ENCODE measurements around the gene ENTPD8. TPM values are rescaled to one million over a fixed set of nuclear protein-coding genes. Genes with fewer than 3 reads are reported as not detected.
"Not testable (repeated sequence)": the region's sequence is repeated elsewhere in the genome, so short reads cannot be mapped to it uniquely, and the experiment has no call there.

Gene ENTPD8
- total RNA-seq, 2 experiments from 2014 or later: not detected

- CTCF ChIA-PET, POLR2A ChIA-PET: not testable (repeated sequence)
Observed at GRCh38 chr9:137451264-137452005, 10.3 kb upstream of the ENTPD8 start.

GRCh38 chr9:137450539-137451222 is 9.5 kb upstream of the ENTPD8 start:
- CTCF ChIA-PET, POLR2A ChIA-PET: not testable (repeated sequence)

- ChIA-PET CTCF (interaction anchor here (1.2 kb wide), 1 partner anchor 27 kb away, joined by 3 read pairs; the partner anchor contains the start of genes EXD3 and NOXA1), POLR2A (no interaction called here)
Observed at GRCh38 chr9:137449931-137450538, 8.9 kb upstream of the ENTPD8 start.

DNA sequence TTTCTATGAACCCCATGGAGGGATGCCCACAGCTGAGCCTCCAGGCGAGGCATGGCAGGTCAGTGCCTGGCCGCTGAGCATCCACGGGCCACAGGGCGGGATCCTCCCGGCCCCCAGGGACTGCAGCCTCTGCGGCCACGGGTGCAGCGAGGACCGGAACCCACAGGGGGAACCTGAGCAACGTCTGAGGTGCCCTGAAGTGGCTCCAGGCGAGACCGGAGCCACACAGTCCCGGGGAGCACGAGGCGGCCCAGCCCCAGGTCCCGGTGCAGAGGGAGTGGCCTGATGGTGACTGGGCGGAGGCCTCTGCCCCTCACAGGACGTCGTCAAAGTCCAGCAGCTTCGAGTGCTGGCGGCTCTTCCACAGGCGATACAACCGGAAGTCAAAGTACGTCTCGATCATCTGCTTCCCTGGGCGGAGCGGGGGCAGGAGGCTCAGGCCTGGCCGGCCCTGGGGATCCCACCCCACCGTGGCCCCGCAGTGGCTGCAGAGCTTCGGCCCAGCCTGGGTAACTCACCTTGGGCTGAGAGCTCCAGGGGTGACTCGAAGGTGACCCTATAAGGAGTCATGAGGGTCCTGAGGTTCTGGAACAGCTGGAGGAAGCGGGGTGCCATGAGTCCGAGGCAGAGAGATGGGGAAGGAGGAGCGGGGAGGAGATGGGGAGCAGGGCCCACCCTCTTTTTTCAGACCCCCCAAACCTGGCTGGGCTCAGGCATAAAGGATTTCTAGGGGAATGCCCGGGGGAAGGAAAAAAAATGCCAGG is 8.1 kb upstream of the ENTPD8 start:
- POLR2A ChIA-PET: no interaction called here
- CTCF ChIA-PET: interaction anchor here (1.2 kb wide), 1 partner anchor 26 kb away, joined by 3 read pairs; the partner anchor contains the start of genes EXD3 and NOXA1

DNA sequence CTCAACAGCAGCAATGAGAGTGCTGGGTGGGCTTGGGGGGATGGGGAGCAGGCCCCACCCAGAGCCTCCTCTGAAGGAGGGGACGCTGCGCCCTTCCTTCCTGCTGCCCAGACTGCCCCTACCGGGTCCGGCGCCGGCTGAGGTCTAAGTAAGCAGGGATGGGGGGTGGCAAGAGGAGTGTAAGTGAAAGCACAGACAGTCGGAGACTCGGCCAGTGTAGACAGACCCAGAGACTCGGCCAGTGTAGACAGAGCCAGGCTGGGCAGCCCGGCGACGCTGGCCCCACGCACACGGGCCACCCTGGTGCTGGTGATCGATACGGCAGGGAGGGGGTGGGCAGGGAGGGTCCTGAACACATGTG is 7.4 kb upstream of the ENTPD8 start:
- ChIA-PET POLR2A (interaction anchor here (0.6 kb wide), 1 partner anchor 11 kb away, joined by 3 read pairs; the partner anchor contains the start of gene NSMF), CTCF (no interaction called here)

DNA sequence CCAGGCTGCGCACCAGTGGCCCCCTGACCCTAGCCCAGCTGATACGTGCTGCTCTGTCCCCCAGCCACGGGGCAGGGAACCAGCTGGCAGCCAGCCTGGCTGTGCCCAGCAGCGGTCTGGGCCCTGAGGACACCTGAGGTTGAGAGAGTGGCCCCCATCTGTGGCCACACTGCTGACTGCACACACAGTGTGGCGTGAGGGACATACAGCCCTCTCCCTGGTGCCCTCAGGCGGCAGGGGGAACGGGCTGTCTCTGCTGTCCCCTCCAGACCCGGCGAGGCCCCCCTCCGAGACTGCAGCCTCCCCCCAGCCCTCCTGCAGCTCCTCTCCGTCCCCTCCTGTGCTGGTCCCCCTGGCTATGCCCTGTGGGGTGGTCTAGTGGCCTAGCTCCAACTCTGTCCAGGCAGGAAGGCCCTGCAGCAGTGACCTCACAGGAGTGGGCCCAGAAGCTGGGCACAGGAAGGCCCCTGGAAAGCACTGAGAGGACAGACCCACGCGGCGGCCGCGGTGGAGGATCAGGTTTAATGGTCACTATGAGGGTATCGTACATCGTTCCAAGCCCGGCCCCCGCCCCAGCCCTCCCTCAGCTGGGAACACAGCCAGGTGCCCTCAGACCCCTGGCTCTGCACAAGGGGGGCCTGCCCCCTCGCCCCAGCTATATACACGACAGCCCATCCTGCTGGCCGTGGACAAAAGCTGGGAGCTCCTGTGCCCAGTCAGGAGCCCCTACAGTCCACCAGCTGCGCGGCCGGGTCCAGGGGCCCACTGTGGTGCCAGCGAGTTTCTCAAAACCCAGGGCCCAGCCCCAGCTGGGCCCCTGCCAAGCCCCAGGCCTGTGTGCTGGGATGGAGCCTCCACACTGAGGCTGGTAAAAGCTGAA is 6.8 kb upstream of the ENTPD8 start:
- ChIA-PET POLR2A (interaction anchor here (0.6 kb wide), 1 partner anchor 11 kb away, joined by 3 read pairs; the partner anchor contains the start of gene NSMF), CTCF (interaction anchor here (0.6 kb wide), 1 partner anchor 104 kb away, joined by 3 read pairs; no protein-coding TSS in a partner anchor)

DNA sequence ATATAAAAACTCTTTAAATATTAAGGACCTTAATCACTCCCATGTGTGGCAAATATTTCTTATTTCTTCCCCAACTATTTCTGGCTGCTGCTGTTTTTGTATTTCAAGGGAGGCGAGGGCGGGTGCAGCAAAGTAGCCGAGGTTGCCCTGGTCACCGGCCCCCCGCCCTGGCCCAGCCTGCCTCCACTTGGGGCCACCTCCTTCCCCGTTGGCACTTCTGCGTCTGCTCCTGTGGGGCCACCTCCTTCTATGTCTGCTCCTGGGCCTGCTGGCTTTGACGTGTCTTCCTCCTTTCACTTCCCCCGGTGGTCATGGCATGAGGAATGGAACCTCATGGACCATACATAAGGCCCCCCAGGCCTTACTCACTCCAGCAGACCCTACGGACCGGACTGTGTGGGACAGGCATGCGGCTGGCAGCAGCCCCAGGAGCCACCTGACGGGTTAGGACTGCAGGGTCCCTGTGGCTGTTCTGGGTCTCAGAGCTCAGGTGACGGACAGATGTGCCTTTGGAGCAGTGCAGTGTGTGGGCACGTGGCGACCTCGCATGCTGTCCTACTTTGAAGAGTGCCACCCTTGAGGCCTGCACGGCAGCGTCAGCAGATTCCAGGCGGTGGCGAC is 5.8 kb upstream of the ENTPD8 start:
- POLR2A ChIA-PET: no interaction called here
- CTCF ChIA-PET: no interaction called here

DNA sequence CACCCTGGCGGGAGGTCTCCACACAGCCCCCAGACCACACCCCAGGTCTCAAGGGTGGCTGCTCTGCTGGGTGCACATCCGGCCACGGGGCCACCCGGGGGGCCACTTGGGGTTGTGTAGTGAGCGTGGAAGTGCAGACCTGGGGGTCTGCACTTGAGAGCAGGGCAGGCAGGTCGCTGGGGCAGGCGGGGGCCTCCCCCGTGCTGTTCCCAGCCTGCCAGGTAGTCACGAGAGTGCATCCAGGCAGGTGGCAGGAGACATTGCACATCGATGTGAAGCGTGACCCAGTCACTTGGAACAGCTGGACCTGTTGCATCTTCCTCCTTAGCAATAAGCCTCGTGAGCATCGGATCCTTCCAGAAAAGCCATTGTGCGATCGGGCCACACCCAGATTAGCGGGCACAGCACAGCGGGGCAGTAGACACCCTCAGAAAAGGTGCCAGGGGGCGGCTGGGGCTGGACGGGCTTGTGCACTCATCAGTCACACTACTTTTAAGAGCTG is 4.8 kb upstream of the ENTPD8 start:
- ChIA-PET POLR2A (no interaction called here), CTCF (interaction anchor here (1.1 to 1.5 kb wide), 4 partner anchors 9 to 145 kb away, joined by 3 to 6 read pairs (median 3); no protein-coding TSS in a partner anchor)

DNA sequence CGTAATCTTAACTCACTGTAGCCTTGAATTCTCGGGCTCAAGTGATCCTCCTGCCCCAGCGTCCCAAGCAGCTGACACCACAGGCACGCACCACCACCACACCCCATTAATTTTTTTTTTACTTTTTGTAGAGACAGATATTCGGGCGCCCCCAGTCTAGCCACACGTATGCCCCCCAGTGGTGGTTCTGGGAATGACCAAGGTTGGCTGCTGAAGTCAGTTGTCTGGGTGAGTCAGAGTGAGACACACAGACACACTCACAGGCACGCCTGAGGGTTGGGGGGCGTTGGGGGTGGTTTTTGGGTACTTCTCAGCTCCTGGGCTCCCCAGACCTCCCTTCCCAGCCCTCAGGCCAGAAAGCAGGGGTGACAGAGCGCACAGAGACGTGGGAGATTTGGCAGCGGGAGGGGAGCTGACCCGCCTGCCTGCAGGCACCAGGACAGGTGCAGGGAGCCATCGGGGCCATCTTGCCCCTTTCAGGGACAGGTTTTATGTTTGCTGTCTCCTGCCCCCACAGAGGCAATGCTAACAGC is 4.2 kb upstream of the ENTPD8 start:
- ChIA-PET CTCF (interaction anchor here (0.6 to 1.5 kb wide), 8 partner anchors 10 to 314 kb away, joined by 3 to 6 read pairs (median 3); no protein-coding TSS in a partner anchor), POLR2A (no interaction called here)

GRCh38 chr9:137444106-137444790 is 3.1 kb upstream of the ENTPD8 start:
- POLR2A ChIA-PET: no interaction called here
- CTCF ChIA-PET: interaction anchor here (0.7 to 4.0 kb wide), 6 partner anchors 13 to 142 kb away, joined by 3 to 25 read pairs (median 4); partner anchors contain the start of genes EXD3, MRPL41, NOXA1 and NRARP

GRCh38 chr9:137441935-137442321 is 771 bp upstream of the ENTPD8 start:
- CTCF ChIA-PET: interaction anchor here (0.6 to 4.0 kb wide), 2 partner anchors 10 to 18 kb away, joined by 3 to 25 read pairs; partner anchors contain the start of genes EXD3 and NOXA1
- POLR2A ChIA-PET: interaction anchor here (0.8 kb wide), 1 partner anchor 18 kb away, joined by 3 read pairs; no protein-coding TSS in a partner anchor

- CTCF ChIA-PET: no interaction called here
- POLR2A ChIA-PET: no interaction called here
Observed at GRCh38 chr9:137439158-137439714, 1.9 kb downstream of the ENTPD8 start.

GRCh38 chr9:137438591-137439157 is 2.5 kb downstream of the ENTPD8 start:
- POLR2A ChIA-PET: no interaction called here

GRCh38 chr9:137437691-137438590 is 3.2 kb downstream of the ENTPD8 start:
- CTCF ChIA-PET: no interaction called here
- POLR2A ChIA-PET: no interaction called here

More at GRCh38 chr9:137438591-137439157, 2.5 kb downstream of the ENTPD8 start:
- CTCF ChIA-PET: no interaction called here
